Caki2 (cell line): Measurements from ENCODE around the gene TAF9B. TPM values are rescaled to one million over a fixed set of nuclear protein-coding genes. Genes with fewer than 3 reads are reported as not detected.
"Not testable (repeated sequence)": the region's sequence is repeated elsewhere in the genome, so short reads cannot be mapped to it uniquely, and the experiment has no call there.

ENCODE experiments used
- DNase-seq: peaks from one replicate; pipeline ENCODE4 v3.0.0-alpha.2; 2015; ENCODE audit warnings: low read depth
- in situ Hi-C: cut with HindIII; loops from 2 replicates; pipeline ENCODE4 v1.10.0; 2016; ENCODE audit warnings: low sequenced_read_pairs, low pct_unique_long_range_greater_than_20kb, mixed read lengths
- total RNA-seq: library from RNA; depleted of rRNA; stranded (reverse); fragments of >200 nt; shearing (Covaris generic); gene quantifications from 2 replicates; pipeline ENCODE4 v1.2.3, GENCODE V29; 2014; ENCODE audit warnings: low replicate concordance; rRNA removed

Gene TAF9B
- total RNA-seq: 30.0 TPM in 2 replicates

- peak; percentile 83 for DNase-seq
- in situ Hi-C loops: no loop called here
These were observed at the start of gene TAF9B for GRCh38 chrX:78139160-78140123. Gene TAF9B (minus strand): TSS chrX:78139650. CDS start chrX:78139611, 39 bp downstream.

- in situ Hi-C loops: no loop called here
- no peak for DNase-seq
These were observed 43.4 kb upstream of the TAF9B start for GRCh38 chrX:78182881-78183280.

- no peak for DNase-seq
- in situ Hi-C loops: no loop called here
These were observed 41.9 kb upstream of the TAF9B start for GRCh38 chrX:78181307-78181706.

GRCh38 chrX:78168065-78168464 lies 28.6 kb upstream of the TAF9B start:
- no peak for DNase-seq
- in situ Hi-C loops: no loop called here

GRCh38 chrX:78165425-78165824 lies 26.0 kb upstream of the TAF9B start:
- DNase-seq: no peak
- in situ Hi-C loops: no loop called here

- in situ Hi-C loops, DNase-seq: not testable (repeated sequence)
These were observed 23.7 kb upstream of the TAF9B start for GRCh38 chrX:78163175-78163574.

- in situ Hi-C loops, DNase-seq: not testable (repeated sequence)
These were observed 21.3 kb upstream of the TAF9B start for GRCh38 chrX:78160711-78161110.

GRCh38 chrX:78157846-78158245 lies 18.4 kb upstream of the TAF9B start:
- in situ Hi-C loops, DNase-seq: not testable (repeated sequence)

GRCh38 chrX:78157373-78157772 lies 17.9 kb upstream of the TAF9B start:
- in situ Hi-C loops, DNase-seq: not testable (repeated sequence)

- in situ Hi-C loops: not testable (repeated sequence)
These were observed 7.6 kb upstream of the TAF9B start for GRCh38 chrX:78147002-78147540.

GRCh38 chrX:78140206-78140605 lies 756 bp upstream of the TAF9B start:
- DNase-seq: no peak
- in situ Hi-C loops: no loop called here

More at GRCh38 chrX:78147002-78147540, 7.6 kb upstream of the TAF9B start:
- not testable (repeated sequence) for DNase-seq

- in situ Hi-C loops: no loop called here
These were observed 6.1 kb downstream of the TAF9B start for GRCh38 chrX:78133238-78133960.

GRCh38 chrX:78131117-78131516 lies 8.3 kb downstream of the TAF9B start:
- DNase-seq: no peak
- in situ Hi-C loops: no loop called here

More at GRCh38 chrX:78133238-78133960, 6.1 kb downstream of the TAF9B start:
- DNase-seq: no peak

GRCh38 chrX:78130396-78130795 lies 9.1 kb downstream of the TAF9B start:
- in situ Hi-C loops: no loop called here

GRCh38 chrX:78129714-78130113 lies 9.7 kb downstream of the TAF9B start:
- DNase-seq: no peak
- in situ Hi-C loops: no loop called here

More at GRCh38 chrX:78130396-78130795, 9.1 kb downstream of the TAF9B start:
- DNase-seq: no peak

GRCh38 chrX:78125781-78126180 lies 13.7 kb downstream of the TAF9B start:
- in situ Hi-C loops, DNase-seq: not testable (repeated sequence)

GRCh38 chrX:78125148-78125547 lies 14.3 kb downstream of the TAF9B start:
- DNase-seq: no peak
- in situ Hi-C loops: no loop called here

GRCh38 chrX:78124307-78124706 lies 15.1 kb downstream of the TAF9B start:
- in situ Hi-C loops: no loop called here
- DNase-seq: no peak

GRCh38 chrX:78123190-78123589 lies 16.3 kb downstream of the TAF9B start:
- no peak for DNase-seq
- in situ Hi-C loops: no loop called here
